HG02759 (cell line): ENCODE data around the gene ZNF444.
A peak's percentile ranks its signal among the peaks of the same experiment; 100 is the strongest.
"Not testable (repeated sequence)": the region's sequence is repeated elsewhere in the genome, so short reads cannot be mapped to it uniquely, and the experiment has no call there.

Experiments used
- ATAC-seq: cut with Tn5 transposase; IDR thresholded peaks from one replicate; pipeline ENCODE4 v1.9.1; 2021; ENCODE audit warnings: mild to moderate bottlenecking, moderate library complexity; ENCODE audit not compliant: unreplicated experiment

Gene ZNF444

GRCh38 chr19:56140583-56141416, at the start of gene ZNF444:
Gene ZNF444 (plus strand): TSS chr19:56141287. CDS start chr19:56146912, 5,625 bp downstream.
- peak; percentile 91 for ATAC-seq

- ATAC-seq: no peak
These were observed 49.1 kb upstream of the ZNF444 start for GRCh38 chr19:56091751-56092546.

GRCh38 chr19:56092685-56093631, 48.1 kb upstream of the ZNF444 start:
- ATAC-seq: no peak

GRCh38 chr19:56094449-56094848, 46.6 kb upstream of the ZNF444 start:
- ATAC-seq: no peak

GRCh38 chr19:56096665-56097064, 44.4 kb upstream of the ZNF444 start:
- no peak for ATAC-seq

GRCh38 chr19:56097306-56097705, 43.8 kb upstream of the ZNF444 start:
- ATAC-seq: no peak

- no peak for ATAC-seq
These were observed 43.3 kb upstream of the ZNF444 start for GRCh38 chr19:56097776-56098175.

- ATAC-seq: not testable (repeated sequence)
These were observed 42.9 kb upstream of the ZNF444 start for GRCh38 chr19:56098237-56098636.

GRCh38 chr19:56098731-56099568, 42.1 kb upstream of the ZNF444 start:
- ATAC-seq: no peak

- ATAC-seq: no peak
These were observed 41.2 kb upstream of the ZNF444 start for GRCh38 chr19:56099638-56100539.

- ATAC-seq: no peak
These were observed 40.0 kb upstream of the ZNF444 start for GRCh38 chr19:56101095-56101494.

- no peak for ATAC-seq
These were observed 39.1 kb upstream of the ZNF444 start for GRCh38 chr19:56101746-56102535.

- ATAC-seq: no peak
These were observed 38.0 kb upstream of the ZNF444 start for GRCh38 chr19:56103027-56103614.

GRCh38 chr19:56104423-56104822, 36.7 kb upstream of the ZNF444 start:
- no peak for ATAC-seq

GRCh38 chr19:56105090-56105701, 35.9 kb upstream of the ZNF444 start:
- ATAC-seq: no peak

GRCh38 chr19:56105831-56106396, 35.2 kb upstream of the ZNF444 start:
- not testable (repeated sequence) for ATAC-seq

GRCh38 chr19:56106397-56106849, 34.7 kb upstream of the ZNF444 start:
- no peak for ATAC-seq
